SK-N-SH (cell line): Measurements from ENCODE around the gene ELMO1. TPM values are rescaled to one million over a fixed set of nuclear protein-coding genes. Genes with fewer than 3 reads are reported as not detected.

Experiments used
- CTCF ChIA-PET: fragments of 300-600, 350-600 bp; formaldehyde crosslinking; extraction: SDS; loops from one replicate; lab custom pipeline; 2021; lab: Yijun Ruan, JAX
- POLR2A ChIA-PET: fragments of 350-600 bp; sonication (Branson Sonifier 250); formaldehyde crosslinking; extraction: SDS; loops from one replicate; lab custom pipeline; 2020; ENCODE audit warnings: antibody characterized with exemption, inconsistent platforms; lab: Yijun Ruan, JAX
- DNase-seq: peaks from one replicate; pipeline ENCODE4 v3.0.0; 2012
- H2AFZ ChIP-seq: fragments of 200-600 bp; sonication (generic); 2 replicates; pipeline ENCODE4 v1.8.1; 2016; ENCODE audit warnings: antibody characterized with exemption, mild to moderate bottlenecking, low read depth
- H3F3A ChIP-seq: fragments of 200-600 bp; sonication (generic); replicated peaks from 2 replicates; pipeline ENCODE3; 2016; ENCODE audit warnings: antibody characterized with exemption, mild to moderate bottlenecking; ENCODE audit not compliant: insufficient read depth
- H3K27ac ChIP-seq, 2 experiments: fragments of 200-500 bp in 1 of 2; fragments of 200-600 bp in 1 of 2; sonication (Bioruptor generic) in 1 of 2; sonication (generic), shearing (Covaris generic) in 1 of 2; 2 replicates each; pipeline versions ENCODE4 v1.5.1 to v1.6.1; 2014 to 2016; ENCODE audit warnings: low read depth in 2 of 2, inconsistent platforms in 1 of 2, low read length in 1 of 2, mild to moderate bottlenecking in 1 of 2, mixed read lengths in 1 of 2
- H3K27me3 ChIP-seq: fragments of 200-600 bp; sonication (generic), shearing (Covaris generic); 2 replicates; pipeline ENCODE4 v1.6.1; 2016; ENCODE audit warnings: mixed run types; ENCODE audit not compliant: insufficient read depth
- H3K36me3 ChIP-seq, 2 experiments: fragments of 200-500 bp in 1 of 2; fragments of 200-600 bp in 1 of 2; sonication (Bioruptor generic) in 1 of 2; sonication (generic) in 1 of 2; replicated peaks in 1 of 2; 2 replicates each; pipeline versions ENCODE3 to v1.5.1; 2014 to 2016; ENCODE audit warnings: low read length in 1 of 2, mild to moderate bottlenecking in 1 of 2; ENCODE audit not compliant: insufficient read depth in 2 of 2, control insufficient read depth in 1 of 2
- H3K4me1 ChIP-seq, 2 experiments: fragments of 200-500 bp in 1 of 2; fragments of 200-600 bp in 1 of 2; sonication (Bioruptor generic) in 1 of 2; sonication (generic), shearing (Covaris generic) in 1 of 2; 2 replicates each; pipeline versions ENCODE4 v1.5.1 to v1.6.1; 2014 to 2016; ENCODE audit warnings: low read depth in 1 of 2, low read length in 1 of 2, mixed run types in 1 of 2; ENCODE audit not compliant: insufficient read depth in 2 of 2, control insufficient read depth in 1 of 2
- H3K4me2 ChIP-seq: fragments of 200-600 bp; sonication (generic), shearing (Covaris generic); 2 replicates; pipeline ENCODE4 v1.6.1; 2017; ENCODE audit warnings: mixed run types
- H3K4me3 ChIP-seq, 2 experiments: fragments of 200-500 bp in 1 of 2; fragments of 200-600 bp in 1 of 2; sonication (Bioruptor generic) in 1 of 2; sonication (generic), shearing (Covaris generic) in 1 of 2; 2 replicates each; pipeline versions ENCODE4 v1.5.1 to v1.8.1; 2014 to 2016; ENCODE audit warnings: low read depth in 2 of 2, inconsistent platforms in 1 of 2, low read length in 1 of 2, mild to moderate bottlenecking in 1 of 2, mixed read lengths in 1 of 2, moderate library complexity in 1 of 2
- H3K79me2 ChIP-seq: fragments of 200-600 bp; sonication (generic); 2 replicates; pipeline ENCODE4 v1.8.1; 2017; ENCODE audit warnings: mild to moderate bottlenecking; ENCODE audit not compliant: insufficient read depth
- H3K9ac ChIP-seq: fragments of 200-600 bp; sonication (generic); 2 replicates; pipeline ENCODE4 v1.6.1; 2017; ENCODE audit warnings: mixed run types
- H3K9me2 ChIP-seq: fragments of 200-600 bp; sonication (generic); 2 replicates; pipeline ENCODE4 v1.6.1; 2017; ENCODE audit warnings: mixed run types
- H3K9me3 ChIP-seq: fragments of 200-600 bp; sonication (generic); 2 replicates; pipeline ENCODE4 v1.6.1; 2017; ENCODE audit warnings: mixed run types, mild to moderate bottlenecking, moderate library complexity
- H4K20me1 ChIP-seq: fragments of 200-600 bp; sonication (generic); 2 replicates; pipeline ENCODE4 v1.6.1; 2017; ENCODE audit warnings: mild to moderate bottlenecking, mixed run types; ENCODE audit not compliant: insufficient read depth
- EZH2phosphoT487 ChIP-seq: fragments of 200-600 bp; sonication (generic); IDR thresholded peaks from 2 replicates; pipeline ENCODE4 v1.6.1; 2017; ENCODE audit warnings: low read depth, mixed run types, mild to moderate bottlenecking, antibody characterized with exemption, moderate library complexity, borderline replicate concordance
- FOXJ3 ChIP-seq: sonication (generic); formaldehyde crosslinking; IDR thresholded peaks from 2 replicates; pipeline ENCODE4 v1.5.1; 2020; ENCODE audit warnings: mild to moderate bottlenecking, missing genetic modification reagents
- FOXM1 ChIP-seq: IDR thresholded peaks from 2 replicates; pipeline ENCODE4 v1.4.0; 2012; ENCODE audit warnings: low read depth, mild to moderate bottlenecking
- GABPA ChIP-seq: IDR thresholded peaks from 2 replicates; pipeline ENCODE4 v1.4.0; 2012; ENCODE audit warnings: low read depth, mild to moderate bottlenecking
- MXI1 ChIP-seq: IDR thresholded peaks from 2 replicates; pipeline ENCODE4 v1.6.1; 2012; ENCODE audit warnings: mild to moderate bottlenecking, low read depth, low read length, improper control_type of control experiment
- RCOR1 ChIP-seq: fragments of 150-350 bp; IDR thresholded peaks from 2 replicates; pipeline ENCODE4 v1.6.1; 2017; ENCODE audit warnings: antibody characterized with exemption, low read length
- SMC3 ChIP-seq: IDR thresholded peaks from 2 replicates; pipeline ENCODE4 v1.6.1; 2012; ENCODE audit warnings: low read depth, low read length, improper control_type of control experiment
- TCF12 ChIP-seq: IDR thresholded peaks from 2 replicates; pipeline ENCODE4 v1.4.0; 2012
- TEAD4 ChIP-seq: IDR thresholded peaks from 2 replicates; pipeline ENCODE4 v1.4.0; 2012; ENCODE audit warnings: mild to moderate bottlenecking, borderline replicate concordance; ENCODE audit not compliant: insufficient read depth
- YY1 ChIP-seq: IDR thresholded peaks from 2 replicates; pipeline ENCODE4 v1.4.0; 2012; ENCODE audit warnings: low read depth, mild to moderate bottlenecking
- WGBS: methylation state at CpG from one replicate; pipeline ENCODE4 v1.1.6; 2017; ENCODE audit warnings: low lambda C conversion rate; 5-methylcytosine and 5-hydroxymethylcytosine counted together
- polyA plus RNA-seq, 3 experiments: library from polyadenylated mRNA; depleted of rRNA; stranded (reverse); fragments of >200 nt; gene quantifications; 2 replicates each; pipeline ENCODE4 v1.2.3, GENCODE V29; 2012
- TF ChIP-seq, protein P1 (sequence below): IDR thresholded peaks from 2 replicates; pipeline ENCODE4 v1.6.1; 2012; ENCODE audit warnings: mild to moderate bottlenecking, low read depth, low read length, moderate library complexity
- TF ChIP-seq, protein P2 (sequence below): IDR thresholded peaks from 2 replicates; pipeline ENCODE4 v1.4.0; 2012; ENCODE audit warnings: low read depth
- TF ChIP-seq, protein P3 (sequence below): IDR thresholded peaks from 2 replicates; pipeline ENCODE4 v1.4.0; 2012; ENCODE audit warnings: low read depth, borderline replicate concordance
- TF ChIP-seq, protein P4 (sequence below): fragments of 150-350 bp; IDR thresholded peaks from 2 replicates; pipeline ENCODE4 v1.6.1; 2017; ENCODE audit warnings: antibody characterized with exemption, low read length, low read depth, borderline replicate concordance

ELMO1 gene
- polyA plus RNA-seq, 1 of the 3 experiments (the other 2 are of a cell fraction): 0.64 TPM

DNA sequence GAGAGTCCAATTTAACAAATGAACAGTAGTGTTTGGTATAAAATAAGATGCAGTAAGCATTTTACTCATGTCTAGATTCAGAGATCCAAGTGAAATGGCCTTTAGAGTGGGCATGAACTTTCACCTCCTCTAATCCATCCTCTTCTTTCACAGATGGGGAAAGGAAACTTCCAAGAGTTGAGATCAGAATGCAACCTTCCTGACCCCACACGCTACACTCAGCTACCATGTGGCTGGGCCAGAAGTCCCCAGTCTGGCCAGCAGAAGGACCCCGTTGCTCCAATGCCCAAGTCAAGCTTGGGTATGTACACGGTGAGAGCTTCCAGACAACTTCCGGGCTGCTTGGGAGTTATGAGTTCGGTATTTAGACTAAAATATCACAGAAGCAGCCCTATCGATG, 228.0 kb downstream of the ELMO1 start:
- no peaks in the 10 kb centered on the region for H3F3A ChIP-seq
- no peaks in the 10 kb centered on the region for H3K9me3 ChIP-seq
- H3K27ac ChIP-seq: no peak overlapping the region
- no peaks in the 10 kb centered on the region for H3K27me3 ChIP-seq
- H3K79me2 ChIP-seq: no peaks in the 10 kb centered on the region
- no peak overlapping the region for H3K4me2 ChIP-seq
- H2AFZ ChIP-seq: no peak overlapping the region
- H3K4me1 ChIP-seq: no peaks in the 10 kb centered on the region
- TF ChIP-seq, protein P1, sequence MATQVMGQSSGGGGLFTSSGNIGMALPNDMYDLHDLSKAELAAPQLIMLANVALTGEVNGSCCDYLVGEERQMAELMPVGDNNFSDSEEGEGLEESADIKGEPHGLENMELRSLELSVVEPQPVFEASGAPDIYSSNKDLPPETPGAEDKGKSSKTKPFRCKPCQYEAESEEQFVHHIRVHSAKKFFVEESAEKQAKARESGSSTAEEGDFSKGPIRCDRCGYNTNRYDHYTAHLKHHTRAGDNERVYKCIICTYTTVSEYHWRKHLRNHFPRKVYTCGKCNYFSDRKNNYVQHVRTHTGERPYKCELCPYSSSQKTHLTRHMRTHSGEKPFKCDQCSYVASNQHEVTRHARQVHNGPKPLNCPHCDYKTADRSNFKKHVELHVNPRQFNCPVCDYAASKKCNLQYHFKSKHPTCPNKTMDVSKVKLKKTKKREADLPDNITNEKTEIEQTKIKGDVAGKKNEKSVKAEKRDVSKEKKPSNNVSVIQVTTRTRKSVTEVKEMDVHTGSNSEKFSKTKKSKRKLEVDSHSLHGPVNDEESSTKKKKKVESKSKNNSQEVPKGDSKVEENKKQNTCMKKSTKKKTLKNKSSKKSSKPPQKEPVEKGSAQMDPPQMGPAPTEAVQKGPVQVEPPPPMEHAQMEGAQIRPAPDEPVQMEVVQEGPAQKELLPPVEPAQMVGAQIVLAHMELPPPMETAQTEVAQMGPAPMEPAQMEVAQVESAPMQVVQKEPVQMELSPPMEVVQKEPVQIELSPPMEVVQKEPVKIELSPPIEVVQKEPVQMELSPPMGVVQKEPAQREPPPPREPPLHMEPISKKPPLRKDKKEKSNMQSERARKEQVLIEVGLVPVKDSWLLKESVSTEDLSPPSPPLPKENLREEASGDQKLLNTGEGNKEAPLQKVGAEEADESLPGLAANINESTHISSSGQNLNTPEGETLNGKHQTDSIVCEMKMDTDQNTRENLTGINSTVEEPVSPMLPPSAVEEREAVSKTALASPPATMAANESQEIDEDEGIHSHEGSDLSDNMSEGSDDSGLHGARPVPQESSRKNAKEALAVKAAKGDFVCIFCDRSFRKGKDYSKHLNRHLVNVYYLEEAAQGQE: no peak
- no peak for TF ChIP-seq GABPA
- TF ChIP-seq TCF12: no peak
- TF ChIP-seq, protein P2, sequence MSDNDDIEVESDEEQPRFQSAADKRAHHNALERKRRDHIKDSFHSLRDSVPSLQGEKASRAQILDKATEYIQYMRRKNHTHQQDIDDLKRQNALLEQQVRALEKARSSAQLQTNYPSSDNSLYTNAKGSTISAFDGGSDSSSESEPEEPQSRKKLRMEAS: no peak
- no peak for TF ChIP-seq YY1
- TF ChIP-seq FOXM1: no peak
- TF ChIP-seq, protein P3, sequence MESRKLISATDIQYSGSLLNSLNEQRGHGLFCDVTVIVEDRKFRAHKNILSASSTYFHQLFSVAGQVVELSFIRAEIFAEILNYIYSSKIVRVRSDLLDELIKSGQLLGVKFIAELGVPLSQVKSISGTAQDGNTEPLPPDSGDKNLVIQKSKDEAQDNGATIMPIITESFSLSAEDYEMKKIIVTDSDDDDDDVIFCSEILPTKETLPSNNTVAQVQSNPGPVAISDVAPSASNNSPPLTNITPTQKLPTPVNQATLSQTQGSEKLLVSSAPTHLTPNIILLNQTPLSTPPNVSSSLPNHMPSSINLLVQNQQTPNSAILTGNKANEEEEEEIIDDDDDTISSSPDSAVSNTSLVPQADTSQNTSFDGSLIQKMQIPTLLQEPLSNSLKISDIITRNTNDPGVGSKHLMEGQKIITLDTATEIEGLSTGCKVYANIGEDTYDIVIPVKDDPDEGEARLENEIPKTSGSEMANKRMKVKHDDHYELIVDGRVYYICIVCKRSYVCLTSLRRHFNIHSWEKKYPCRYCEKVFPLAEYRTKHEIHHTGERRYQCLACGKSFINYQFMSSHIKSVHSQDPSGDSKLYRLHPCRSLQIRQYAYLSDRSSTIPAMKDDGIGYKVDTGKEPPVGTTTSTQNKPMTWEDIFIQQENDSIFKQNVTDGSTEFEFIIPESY: no peak
- TF ChIP-seq RCOR1: no peak
- TF ChIP-seq, protein P4, sequence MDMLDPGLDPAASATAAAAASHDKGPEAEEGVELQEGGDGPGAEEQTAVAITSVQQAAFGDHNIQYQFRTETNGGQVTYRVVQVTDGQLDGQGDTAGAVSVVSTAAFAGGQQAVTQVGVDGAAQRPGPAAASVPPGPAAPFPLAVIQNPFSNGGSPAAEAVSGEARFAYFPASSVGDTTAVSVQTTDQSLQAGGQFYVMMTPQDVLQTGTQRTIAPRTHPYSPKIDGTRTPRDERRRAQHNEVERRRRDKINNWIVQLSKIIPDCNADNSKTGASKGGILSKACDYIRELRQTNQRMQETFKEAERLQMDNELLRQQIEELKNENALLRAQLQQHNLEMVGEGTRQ: no peak
- no peak for TF ChIP-seq EZH2phosphoT487
- no peak for TF ChIP-seq SMC3
- TF ChIP-seq FOXJ3 (CRISPR knock-in tag): no peak
- TF ChIP-seq TEAD4: no peak
- TF ChIP-seq MXI1: no peak
- H3K9ac ChIP-seq: no peak overlapping the region
- ChIA-PET CTCF (interaction anchor here (0.6 to 3.6 kb wide), 8 partner anchors 9 to 733 kb away, joined by 3 to 22 read pairs (median 4); no protein-coding TSS in a partner anchor), POLR2A (no interaction called here)
- H3K4me3 ChIP-seq: no peak overlapping the region
- WGBS: 40% methylated on average over 6 of the region's 6 CpGs
- no peaks in the 10 kb centered on the region for H3K36me3 ChIP-seq
- no peak for DNase-seq
- no peaks in the 10 kb centered on the region for H4K20me1 ChIP-seq
- no peaks in the 10 kb centered on the region for H3K9me2 ChIP-seq
